Measurements from ENCODE around the gene CST7. TPM values are rescaled to one million over a fixed set of nuclear protein-coding genes. Genes with fewer than 3 reads are reported as not detected.
A peak's percentile ranks its signal among the peaks of the same experiment; 100 is the strongest.

The CST7 gene
- total RNA-seq, 1 experiment from 2014 or later: not detected

GRCh38 chr20:24917797-24918578 lies 31.1 kb upstream of the CST7 start:
- H3K9me3 Mint-ChIP-seq: peaks cover 16 to 21% of the 10 kb centered on the region in 2 experiments
- no peak overlapping the region for H2BK12ac ChIP-seq (ENCODE audit: insufficient read length, low read depth, low read length)
- H3K4ac ChIP-seq (ENCODE audit: low read depth, low read length): no peak overlapping the region
- H3K14ac ChIP-seq (ENCODE audit: insufficient read depth, low read length): no peak overlapping the region; the same call in 1 of the 2 replicates
- H2BK20ac ChIP-seq (ENCODE audit: low read depth, low read length, poor library complexity, severe bottlenecking): no peak overlapping the region
- no peak overlapping the region for H2BK5ac ChIP-seq (ENCODE audit: insufficient read length, low read length)
- H3K79me2 ChIP-seq (ENCODE audit: insufficient read depth, low read length): no peaks in the 10 kb centered on the region
- H3T11ph ChIP-seq (ENCODE audit: low read length): no peak overlapping the region
- no peaks in the 10 kb centered on the region for H3K79me1 ChIP-seq (ENCODE audit: insufficient read depth, low read depth, low read length, poor library complexity, severe bottlenecking)
- no peak overlapping the region for H3K4me3 Mint-ChIP-seq
- no peak overlapping the region for H4K91ac ChIP-seq (ENCODE audit: insufficient read length, low read depth, low read length)
- no peak overlapping the region for H3K27ac Mint-ChIP-seq
- H3K36me3 Mint-ChIP-seq (ENCODE audit: insufficient read depth in 1 of 3, low read depth in 3 of 3): peaks cover 7 to 18% (median 11%) of the 10 kb centered on the region in 3 experiments; a peak in 6 of 7 replicates
- H2AK5ac ChIP-seq (ENCODE audit: insufficient read length, low read length): no peak overlapping the region
- no peak overlapping the region for H3K9ac ChIP-seq (ENCODE audit: extremely low read depth, insufficient read length, low read length)
- no peak overlapping the region for H2BK15ac ChIP-seq (ENCODE audit: low read depth, low read length)
- H3K27ac ChIP-seq (ENCODE audit: insufficient read length, low read depth, low read length): no peak overlapping the region
- H4K8ac ChIP-seq (replicated peaks; ENCODE audit: insufficient read length, low read depth, low read length): no peak overlapping the region
- no peaks in the 10 kb centered on the region for H4K20me1 ChIP-seq (ENCODE audit: control insufficient read depth, insufficient read depth, insufficient read length)
- peaks cover 7 to 12% of the 10 kb centered on the region in 2 experiments for H3K4me1 Mint-ChIP-seq
- no peak overlapping the region for H3K56ac ChIP-seq (ENCODE audit: insufficient read length, low read depth, low read length)
- no peak overlapping the region for H3K4me2 ChIP-seq (ENCODE audit: insufficient read depth, insufficient read length, low read length)
- H3K23ac ChIP-seq (ENCODE audit: insufficient read length, low read depth, low read length): no peak overlapping the region
- no peak overlapping the region for H4K5ac ChIP-seq (ENCODE audit: insufficient read length, low read depth, low read length)
- no CpG with 5 or more reads among the region's 34 CpGs for WGBS (ENCODE audit: extremely low coverage, insufficient read length, low lambda C conversion rate)
- H2AFZ ChIP-seq (ENCODE audit: low read length): no peak overlapping the region
- H3K27me3 ChIP-seq (ENCODE audit: insufficient read depth, low read length): no peaks in the 10 kb centered on the region
- H3K18ac ChIP-seq (ENCODE audit: insufficient read length, low read depth, low read length): no peak overlapping the region
- H3K27me3 Mint-ChIP-seq (ENCODE audit: low read depth): peaks cover 16% of the 10 kb centered on the region
- H3K23me2 ChIP-seq (ENCODE audit: insufficient read length, low read depth, low read length, poor library complexity, severe bottlenecking): no peaks in the 10 kb centered on the region
- peak; percentile 95 for TF ChIP-seq CTCF (conservative IDR thresholded peaks at IDR 0.05)
- H3K9me3 ChIP-seq (ENCODE audit: control insufficient read depth, low read depth, low read length): no peaks in the 10 kb centered on the region
- peak; percentile 85 for DNase-seq
- no peak overlapping the region for H2BK120ac ChIP-seq (ENCODE audit: low read depth, low read length, poor library complexity, severe bottlenecking)
- H3K4me1 ChIP-seq (ENCODE audit: insufficient read depth, low read length): no peaks in the 10 kb centered on the region
